Measurements from ENCODE around the gene FOSB. TPM values are rescaled to one million over a fixed set of nuclear protein-coding genes. Genes with fewer than 3 reads are reported as not detected.

The FOSB gene
- total RNA-seq, 5 donors from 2014 or later (not counting 1 experiment from before 2014, with no cell fraction given) = 6.7 to 1,173 (median 10.4) TPM

GRCh38 chr19:45477713-45478453 lies 10.1 kb downstream of the FOSB start:
- no peaks in the 10 kb centered on the region for H3K36me3 ChIP-seq (ENCODE audit: control insufficient read depth in 2 of 2, extremely low read depth in 1 of 2, insufficient read depth in 1 of 2, low read length in 1 of 2)
- H3K4me1 Mint-ChIP-seq = peaks cover 28 to 52% (median 36%) of the 10 kb centered on the region in 3 donors
- peaks cover 6 to 7% of the 10 kb centered on the region in 2 donors for H3K27me3 Mint-ChIP-seq
- CTCF ChIA-PET = interaction anchor here (0.5 to 3.6 kb wide), 22 partner anchors 10 to 214 kb away, joined by 3 to 135 read pairs (median 5); partner anchors contain the start of genes FOSB (in 1 of the 2), QPCTL (in 1 of the 2) and SNRPD2 (in 1 of the 2)
- no peaks in the 10 kb centered on the region for H3K9me3 ChIP-seq
- H3K27ac ChIP-seq (ENCODE audit: low read length) = peak overlapping the region; percentile 96
- DNase-seq = no peak
- H3K9me3 Mint-ChIP-seq = no peaks in the 10 kb centered on the region
- peaks cover 8 to 32% of the 10 kb centered on the region in 2 experiments for H3K4me1 ChIP-seq (ENCODE audit: control insufficient read depth in 1 of 2, extremely low read depth in 1 of 2, insufficient read depth in 2 of 2, low read length in 2 of 2)
- peak in 1 of 4 experiments; percentile 9 for ATAC-seq (replicated peaks in 1 of 4)
- H3K4me3 Mint-ChIP-seq = peak overlapping the region; percentile 69 to 81 (median 80)
- POLR2A ChIA-PET = interaction anchor here (0.5 to 3.0 kb wide), 9 partner anchors 8 to 1871 kb away, joined by 3 to 48 read pairs (median 6); partner anchors contain the start of genes DHX34 (in 1 of the 2), FOSB (in 1 of the 2) and GIPR (in 1 of the 2)
- 4% methylated on average over 5 of the region's 12 CpGs for WGBS (ENCODE audit: insufficient coverage)
- H3K27ac Mint-ChIP-seq = peak overlapping the region; percentile 87 to 99
- H3K27me3 ChIP-seq (replicated peaks in 1 of 2; ENCODE audit: control insufficient read depth in 2 of 2, extremely low read depth in 1 of 2, insufficient read depth in 2 of 2, low read length in 1 of 2) = peaks cover 5 to 8% of the 10 kb centered on the region in 2 experiments
- peak overlapping the region; percentile 56 to 62 for H3K4me3 ChIP-seq (ENCODE audit: control insufficient read depth in 1 of 2, extremely low read depth in 1 of 2, low read length in 1 of 2)
- peaks cover 12% of the 10 kb centered on the region for H3K36me3 Mint-ChIP-seq

GRCh38 chr19:45478454-45479238 lies 10.8 kb downstream of the FOSB start:
- ChIA-PET POLR2A (interaction anchor here (0.5 to 3.0 kb wide), 7 partner anchors 9 to 238 kb away, joined by 3 to 48 read pairs (median 6); partner anchors contain the start of genes FOSB (in 1 of the 2) and GIPR (in 1 of the 2)), CTCF (interaction anchor here (0.5 to 3.6 kb wide), 28 partner anchors 10 to 213 kb away, joined by 3 to 135 read pairs (median 5); partner anchors contain the start of genes FOSB (in 1 of the 2), QPCTL (in 1 of the 2) and SNRPD2 (in 1 of the 2))
- 0% methylated on average over 28 of the region's 39 CpGs for WGBS (ENCODE audit: insufficient coverage)

GRCh38 chr19:45483033-45483432 lies 15.2 kb downstream of the FOSB start:
- H3K9me3 Mint-ChIP-seq = no peaks in the 10 kb centered on the region
- H3K27ac ChIP-seq (ENCODE audit: low read length) = no peak overlapping the region
- no peaks in the 10 kb centered on the region for H3K36me3 ChIP-seq (ENCODE audit: control insufficient read depth in 2 of 2, extremely low read depth in 1 of 2, insufficient read depth in 1 of 2, low read length in 1 of 2)
- H3K27me3 Mint-ChIP-seq = no peaks in the 10 kb centered on the region
- no peaks in the 10 kb centered on the region for H3K36me3 Mint-ChIP-seq
- peaks cover 0 to 1% of the 10 kb centered on the region in 2 experiments for H3K27me3 ChIP-seq (replicated peaks in 1 of 2; ENCODE audit: control insufficient read depth in 2 of 2, extremely low read depth in 1 of 2, insufficient read depth in 2 of 2, low read length in 1 of 2)
- DNase-seq = no peak
- no peak overlapping the region for H3K4me3 ChIP-seq (ENCODE audit: control insufficient read depth in 1 of 2, extremely low read depth in 1 of 2, low read length in 1 of 2)
- H3K9me3 ChIP-seq = no peaks in the 10 kb centered on the region
- H3K4me1 Mint-ChIP-seq = peaks cover 9 to 18% (median 17%) of the 10 kb centered on the region in 3 donors
- 63% methylated on average over 3 of the region's 5 CpGs for WGBS (ENCODE audit: insufficient coverage)
- H3K4me1 ChIP-seq (ENCODE audit: control insufficient read depth in 1 of 2, extremely low read depth in 1 of 2, insufficient read depth in 2 of 2, low read length in 2 of 2) = peaks cover 0 to 21% of the 10 kb centered on the region in 2 experiments
- ChIA-PET POLR2A (no interaction called here), CTCF (no interaction called here)
- no peak overlapping the region for H3K27ac Mint-ChIP-seq
- ATAC-seq (replicated peaks in 1 of 4) = no peak
- H3K4me3 Mint-ChIP-seq = no peak overlapping the region

More at GRCh38 chr19:45478454-45479238, 10.8 kb downstream of the FOSB start:
- no peaks in the 10 kb centered on the region for H3K36me3 ChIP-seq (ENCODE audit: control insufficient read depth in 2 of 2, extremely low read depth in 1 of 2, insufficient read depth in 1 of 2, low read length in 1 of 2)
- Mint-ChIP-seq H3K27me3 (peaks cover 4 to 5% of the 10 kb centered on the region in 2 donors), H3K36me3 (peaks cover 7% of the 10 kb centered on the region), H3K4me3 (peak overlapping the region; percentile 69 to 81 (median 80)), H3K4me1 (peaks cover 27 to 50% (median 35%) of the 10 kb centered on the region in 3 donors), H3K27ac (peak overlapping the region; percentile 87 to 99), H3K9me3 (no peaks in the 10 kb centered on the region)
- no peaks in the 10 kb centered on the region for H3K9me3 ChIP-seq
- peak overlapping the region; percentile 56 to 62 for H3K4me3 ChIP-seq (ENCODE audit: control insufficient read depth in 1 of 2, extremely low read depth in 1 of 2, low read length in 1 of 2)
- DNase-seq (peak; percentile 74 to 96 (median 85)), ATAC-seq (replicated peaks in 1 of 4) (peak; percentile 64 to 87 (median 82))
- H3K27ac ChIP-seq (ENCODE audit: low read length) = peak overlapping the region; percentile 96
- H3K27me3 ChIP-seq (replicated peaks in 1 of 2; ENCODE audit: control insufficient read depth in 2 of 2, extremely low read depth in 1 of 2, insufficient read depth in 2 of 2, low read length in 1 of 2) = peaks cover 4% of the 10 kb centered on the region in 2 experiments
- peaks cover 7 to 30% of the 10 kb centered on the region in 2 experiments for H3K4me1 ChIP-seq (ENCODE audit: control insufficient read depth in 1 of 2, extremely low read depth in 1 of 2, insufficient read depth in 2 of 2, low read length in 2 of 2)

- Mint-ChIP-seq H3K4me1 (peaks cover 2 to 9% (median 3%) of the 10 kb centered on the region in 3 donors), H3K4me3 (peak overlapping the region in 2 of 3 donors; percentile 34 to 44), H3K9me3 (no peaks in the 10 kb centered on the region), H3K27ac (peak overlapping the region in 1 of 2 donors; percentile 21), H3K36me3 (no peaks in the 10 kb centered on the region), H3K27me3 (peaks cover 0 to 1% of the 10 kb centered on the region in 2 donors)
- no peak for ATAC-seq (replicated peaks in 1 of 4)
- no peaks in the 10 kb centered on the region for H3K36me3 ChIP-seq (ENCODE audit: control insufficient read depth in 2 of 2, extremely low read depth in 1 of 2, insufficient read depth in 1 of 2, low read length in 1 of 2)
- H3K27me3 ChIP-seq (replicated peaks in 1 of 2; ENCODE audit: control insufficient read depth in 2 of 2, extremely low read depth in 1 of 2, insufficient read depth in 2 of 2, low read length in 1 of 2) = peaks cover 0 to 14% of the 10 kb centered on the region in 2 experiments
- H3K4me1 ChIP-seq (ENCODE audit: control insufficient read depth in 1 of 2, extremely low read depth in 1 of 2, insufficient read depth in 2 of 2, low read length in 2 of 2) = peaks cover 0 to 13% of the 10 kb centered on the region in 2 experiments
- ChIA-PET CTCF (interaction anchor here (0.7 to 2.6 kb wide), 8 partner anchors 10 to 83 kb away, joined by 3 to 20 read pairs (median 5); partner anchors contain the start of gene RTN2 (in 1 of the 2)), POLR2A (interaction anchor here (0.7 kb wide), 2 partner anchors 8 to 82 kb away, joined by 3 read pairs; no protein-coding TSS in a partner anchor)
- DNase-seq = no peak
- no peak overlapping the region for H3K4me3 ChIP-seq (ENCODE audit: control insufficient read depth in 1 of 2, extremely low read depth in 1 of 2, low read length in 1 of 2)
- H3K9me3 ChIP-seq = no peaks in the 10 kb centered on the region
- no peak overlapping the region for H3K27ac ChIP-seq (ENCODE audit: low read length)
- WGBS (ENCODE audit: insufficient coverage) = 82% methylated on average over 9 of the region's 13 CpGs
Measured at GRCh38 chr19:45484273-45484945, 16.6 kb downstream of the FOSB start.

GRCh38 chr19:45485305-45486077 lies 17.7 kb downstream of the FOSB start:
- WGBS (ENCODE audit: insufficient coverage) = 0% methylated on average over 29 of the region's 35 CpGs
- H3K9me3 Mint-ChIP-seq = no peaks in the 10 kb centered on the region
- H3K36me3 Mint-ChIP-seq = no peaks in the 10 kb centered on the region
- H3K4me3 Mint-ChIP-seq = peak overlapping the region; percentile 86 to 90 (median 87)
- ATAC-seq (replicated peaks in 1 of 4) (peak; percentile 93 to 100 (median 99)), DNase-seq (peak; percentile 91 to 99 (median 97))
- Histone ChIP-seq H3K27ac (ENCODE audit: low read length) (no peak overlapping the region), H3K9me3 (no peaks in the 10 kb centered on the region), H3K36me3 (ENCODE audit: control insufficient read depth in 2 of 2, extremely low read depth in 1 of 2, insufficient read depth in 1 of 2, low read length in 1 of 2) (no peaks in the 10 kb centered on the region), H3K4me3 (ENCODE audit: control insufficient read depth in 1 of 2, extremely low read depth in 1 of 2, low read length in 1 of 2) (peak overlapping the region; percentile 69 to 77), H3K4me1 (ENCODE audit: control insufficient read depth in 1 of 2, extremely low read depth in 1 of 2, insufficient read depth in 2 of 2, low read length in 2 of 2) (peaks cover 0 to 13% of the 10 kb centered on the region in 2 experiments), H3K27me3 (replicated peaks in 1 of 2; ENCODE audit: control insufficient read depth in 2 of 2, extremely low read depth in 1 of 2, insufficient read depth in 2 of 2, low read length in 1 of 2) (peaks cover 0 to 14% of the 10 kb centered on the region in 2 experiments)
- H3K4me1 Mint-ChIP-seq = peaks cover 0 to 7% (median 2%) of the 10 kb centered on the region in 3 donors
- peaks cover 0 to 1% of the 10 kb centered on the region in 2 donors for H3K27me3 Mint-ChIP-seq
- CTCF ChIA-PET = interaction anchor here (0.5 to 2.6 kb wide), 14 partner anchors 9 to 232 kb away, joined by 3 to 20 read pairs (median 4); partner anchors contain the start of gene RTN2 (in 1 of the 2)
- H3K27ac Mint-ChIP-seq = peak overlapping the region in 1 of 2 donors; percentile 66
- POLR2A ChIA-PET = interaction anchor here (0.6 to 1.2 kb wide), 5 partner anchors 8 to 83 kb away, joined by 3 to 7 read pairs (median 3); partner anchors contain the start of gene FOSB (in 1 of the 2)

Measured in T-cell (primary cell).